Osteoblast (primary cell): ENCODE results near the gene CCDC85A. TPM values are rescaled to one million over a fixed set of nuclear protein-coding genes. Genes with fewer than 3 reads are reported as not detected.

Experiments used
- DNase-seq: peaks from one replicate; pipeline ENCODE4 v3.0.0; 2011; ENCODE audit warnings: low spot score, mixed read lengths; ENCODE audit not compliant: insufficient read length; ENCODE audit errors: missing footprints
- H2AFZ ChIP-seq: 2 replicates; pipeline ENCODE4 v1.6.0; 2011; ENCODE audit warnings: mild to moderate bottlenecking, low read length
- H3K27ac ChIP-seq: 2 replicates; pipeline ENCODE4 v1.5.1; 2011; ENCODE audit warnings: mild to moderate bottlenecking, low read depth, low read length, moderate library complexity
- H3K27me3 ChIP-seq: 2 replicates; pipeline ENCODE4 v1.6.0; 2012; ENCODE audit warnings: mild to moderate bottlenecking, control low read depth, inconsistent platforms, low read length, moderate library complexity; ENCODE audit not compliant: insufficient read depth
- H3K36me3 ChIP-seq: 2 replicates; pipeline ENCODE4 v1.5.1; 2011; ENCODE audit warnings: mild to moderate bottlenecking, low read length, control low read depth, moderate library complexity; ENCODE audit not compliant: insufficient read depth
- H3K4me1 ChIP-seq: 2 replicates; pipeline ENCODE4 v1.5.1; 2011; ENCODE audit warnings: mild to moderate bottlenecking, low read length, control low read depth, moderate library complexity; ENCODE audit not compliant: insufficient read depth
- H3K4me2 ChIP-seq: 2 replicates; pipeline ENCODE4 v1.6.0; 2011; ENCODE audit warnings: mild to moderate bottlenecking, low read length; ENCODE audit not compliant: insufficient read depth
- H3K4me3 ChIP-seq: fragments of 200-600 bp; sonication (generic); 3 replicates; pipeline ENCODE4 v1.5.1; 2012; ENCODE audit warnings: mild to moderate bottlenecking, low read length, inconsistent platforms; ENCODE audit not compliant: insufficient read depth
- H3K79me2 ChIP-seq: 2 replicates; pipeline ENCODE4 v1.6.0; 2012; ENCODE audit warnings: mild to moderate bottlenecking, low read length, control low read depth, inconsistent platforms; ENCODE audit not compliant: insufficient read depth
- H3K9me3 ChIP-seq: 2 replicates; pipeline ENCODE4 v1.5.1; 2011; ENCODE audit warnings: low read depth, low read length, control low read depth
- H4K20me1 ChIP-seq: 2 replicates; pipeline ENCODE4 v1.6.0; 2012; ENCODE audit warnings: mild to moderate bottlenecking, low read length, control low read depth; ENCODE audit not compliant: insufficient read depth
- CTCF ChIP-seq: IDR thresholded peaks from 2 replicates; pipeline ENCODE4 v1.5.1; 2011; ENCODE audit warnings: mild to moderate bottlenecking, low read depth, low read length, moderate library complexity; ENCODE audit errors: extremely low read depth
- total RNA-seq: library from RNA; depleted of rRNA; stranded (reverse); fragments of >200 nt; gene quantifications from 2 replicates; pipeline ENCODE4 v1.2.3, GENCODE V29; 2012

Gene CCDC85A
- total RNA-seq, 1 donor, result 0.72 TPM

GRCh38 chr2:56369316-56369715 lies 185.5 kb downstream of the CCDC85A start:
- no peaks in the 10 kb centered on the region for H4K20me1 ChIP-seq
- no peak overlapping the region for H3K4me2 ChIP-seq
- no peak overlapping the region for H2AFZ ChIP-seq
- no peaks in the 10 kb centered on the region for H3K36me3 ChIP-seq
- no peak overlapping the region for H3K27ac ChIP-seq
- no peak for DNase-seq
- H3K9me3 ChIP-seq, result no peaks in the 10 kb centered on the region
- no peak overlapping the region for H3K4me3 ChIP-seq
- H3K79me2 ChIP-seq, result no peaks in the 10 kb centered on the region
- no peak for TF ChIP-seq CTCF
- H3K27me3 ChIP-seq, result no peaks in the 10 kb centered on the region
- H3K4me1 ChIP-seq, result no peaks in the 10 kb centered on the region

- DNase-seq, result peak; percentile 35
- no peaks in the 10 kb centered on the region for H3K4me1 ChIP-seq
- H4K20me1 ChIP-seq, result no peaks in the 10 kb centered on the region
Observed at GRCh38 chr2:56372071-56372656, 188.4 kb downstream of the CCDC85A start.

DNA sequence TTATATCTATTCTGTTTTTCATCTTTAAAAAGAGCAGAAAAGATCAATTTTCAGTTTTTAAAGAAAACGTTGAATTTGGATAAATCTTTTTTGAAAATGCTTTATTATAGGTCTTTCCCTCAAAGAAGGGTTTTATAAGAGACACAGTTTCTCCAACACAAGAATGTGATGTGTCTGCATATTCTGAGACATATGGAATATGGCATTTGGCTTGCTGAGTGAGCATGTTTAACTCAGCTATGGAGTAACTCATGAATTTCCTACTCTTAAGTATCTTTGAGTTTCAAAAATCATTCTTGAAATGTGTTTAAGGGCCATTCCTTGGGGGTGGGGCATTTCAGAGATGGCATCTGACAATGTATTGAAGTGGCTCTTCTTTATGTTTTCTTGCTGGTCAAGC lies 191.5 kb downstream of the CCDC85A start:
- H2AFZ ChIP-seq, result no peak overlapping the region
- H3K27ac ChIP-seq, result no peak overlapping the region
- no peaks in the 10 kb centered on the region for H3K36me3 ChIP-seq
- H3K4me3 ChIP-seq, result no peak overlapping the region
- no peaks in the 10 kb centered on the region for H3K9me3 ChIP-seq
- no peaks in the 10 kb centered on the region for H3K79me2 ChIP-seq
- DNase-seq, result no peak
- H4K20me1 ChIP-seq, result no peaks in the 10 kb centered on the region
- H3K4me1 ChIP-seq, result no peaks in the 10 kb centered on the region
- H3K27me3 ChIP-seq, result no peaks in the 10 kb centered on the region
- H3K4me2 ChIP-seq, result no peak overlapping the region
- TF ChIP-seq CTCF, result no peak

More at GRCh38 chr2:56372071-56372656, 188.4 kb downstream of the CCDC85A start:
- Histone ChIP-seq H3K4me2 (no peak overlapping the region), H3K27me3 (no peaks in the 10 kb centered on the region), H3K9me3 (no peaks in the 10 kb centered on the region), H3K36me3 (no peaks in the 10 kb centered on the region), H3K27ac (no peak overlapping the region), H3K79me2 (no peaks in the 10 kb centered on the region), H2AFZ (no peak overlapping the region), H3K4me3 (no peak overlapping the region)
- no peak for TF ChIP-seq CTCF

- no peak overlapping the region for H3K27ac ChIP-seq
- H3K36me3 ChIP-seq, result no peaks in the 10 kb centered on the region
- no peak for DNase-seq
- no peaks in the 10 kb centered on the region for H3K79me2 ChIP-seq
- no peaks in the 10 kb centered on the region for H3K4me1 ChIP-seq
- no peak overlapping the region for H3K4me2 ChIP-seq
- H3K4me3 ChIP-seq, result no peak overlapping the region
- no peaks in the 10 kb centered on the region for H4K20me1 ChIP-seq
- no peak for TF ChIP-seq CTCF
- H3K27me3 ChIP-seq, result no peaks in the 10 kb centered on the region
- H2AFZ ChIP-seq, result no peak overlapping the region
- H3K9me3 ChIP-seq, result no peaks in the 10 kb centered on the region
Observed at GRCh38 chr2:56376699-56377665, 193.2 kb downstream of the CCDC85A start.
